ENCODE data around the gene TMEM203.
"Not testable (repeated sequence)": the region's sequence is repeated elsewhere in the genome, so short reads cannot be mapped to it uniquely, and the experiment has no call there.

Gene TMEM203

GRCh38 chr9:137205126-137206069 is at the start of gene TMEM203, which contains the start of gene NDOR1:
Gene TMEM203, minus strand, starts transcription at chr9:137205648. Its CDS starts 234 bp downstream, at chr9:137205414.
Gene NDOR1, plus strand, starts transcription at chr9:137205700. Its CDS starts 78 bp downstream, at chr9:137205778.
- peak; percentile 95 for DNase-seq

GRCh38 chr9:137254624-137255447 is 49.4 kb upstream of the TMEM203 start, which contains the start of gene NELFB:
Gene NELFB, plus strand, starts transcription at chr9:137255327.
- DNase-seq: peak; percentile 95

- DNase-seq: no peak
Measured at GRCh38 chr9:137253717-137254623, 48.5 kb upstream of the TMEM203 start.

GRCh38 chr9:137252555-137253506 is 47.4 kb upstream of the TMEM203 start:
- DNase-seq: no peak

GRCh38 chr9:137251490-137252268 is 46.2 kb upstream of the TMEM203 start:
- DNase-seq: no peak

- no peak for DNase-seq
Measured at GRCh38 chr9:137251194-137251461, 45.7 kb upstream of the TMEM203 start, which contains the start of gene STPG3. Gene STPG3, plus strand, starts transcription at chr9:137251286. Its CDS starts 1 bp downstream, at chr9:137251287.

- no peak for DNase-seq
Measured at GRCh38 chr9:137250329-137251193, 45.1 kb upstream of the TMEM203 start.

- no peak for DNase-seq
Measured at GRCh38 chr9:137247916-137248175, 42.4 kb upstream of the TMEM203 start.

GRCh38 chr9:137247135-137247915 is 41.9 kb upstream of the TMEM203 start:
- DNase-seq: no peak

GRCh38 chr9:137245450-137246421 is 40.3 kb upstream of the TMEM203 start:
- DNase-seq: no peak

GRCh38 chr9:137244486-137245449 is 39.3 kb upstream of the TMEM203 start:
- DNase-seq: no peak

GRCh38 chr9:137243626-137244485 is 38.4 kb upstream of the TMEM203 start:
- no peak for DNase-seq

GRCh38 chr9:137243266-137243625 is 37.8 kb upstream of the TMEM203 start:
- not testable (repeated sequence) for DNase-seq

GRCh38 chr9:137242269-137243203 is 37.1 kb upstream of the TMEM203 start:
- DNase-seq: no peak

All from activated naive CD4-positive, alpha-beta T cell treated with Interleukin-2 at 50 U/mL for 16 hours (primary cell).